ENCODE measurements around the gene PPP2R5C. TPM values are rescaled to one million over a fixed set of nuclear protein-coding genes. Genes with fewer than 3 reads are reported as not detected.
"Not testable (repeated sequence)": the region's sequence is repeated elsewhere in the genome, so short reads cannot be mapped to it uniquely, and the experiment has no call there.

PPP2R5C gene
- total RNA-seq, 6 donors from 2014 or later, result 105 to 208 (median 133) TPM

DNA sequence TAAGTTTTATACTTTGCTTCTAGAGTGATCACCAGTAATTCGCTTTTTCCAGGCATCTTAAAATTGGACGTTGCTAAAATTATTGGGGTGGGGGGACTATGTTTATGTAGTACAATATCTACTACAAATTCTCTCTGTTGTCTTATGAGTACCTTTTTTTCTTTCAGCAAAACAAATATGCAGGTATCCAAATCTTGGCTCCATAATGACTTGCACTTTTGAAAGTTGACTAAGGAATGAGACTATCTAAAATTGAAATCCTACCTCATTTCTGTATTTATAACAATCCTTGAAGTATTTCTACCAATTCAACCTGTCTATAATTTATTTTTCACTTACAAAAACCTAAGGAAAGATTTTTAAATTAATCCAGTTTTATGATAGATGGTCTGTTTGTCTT lies 205.2 kb downstream of the PPP2R5C start:
- Histone ChIP-seq H3K36me3 (peaks cover 0 to 11% (median 1%) of the 10 kb centered on the region in 4 donors), H3K9me3 (no peaks in the 10 kb centered on the region), H3K27ac (peak overlapping the region in 1 of 4 donors; percentile 55), H3K4me1 (peaks cover 29 to 54% (median 37%) of the 10 kb centered on the region in 4 donors), H3K4me3 (no peak overlapping the region), H3K27me3 (no peaks in the 10 kb centered on the region)
- 59 to 70% methylated on average over 2 of the region's 2 CpGs for WGBS, 2 donors
- ATAC-seq (ENCODE audit: low FRiP score in 2 of 2) (no peak), DNase-seq (no peak)
- TF ChIP-seq POLR2AphosphoS5 (IDR thresholded peaks at IDR 0.05), result no peak
- TF ChIP-seq POLR2A (IDR thresholded peaks at IDR 0.05), result no peak
- no peak for TF ChIP-seq EP300 (IDR thresholded peaks at IDR 0.05)
- TF ChIP-seq, protein P1, sequence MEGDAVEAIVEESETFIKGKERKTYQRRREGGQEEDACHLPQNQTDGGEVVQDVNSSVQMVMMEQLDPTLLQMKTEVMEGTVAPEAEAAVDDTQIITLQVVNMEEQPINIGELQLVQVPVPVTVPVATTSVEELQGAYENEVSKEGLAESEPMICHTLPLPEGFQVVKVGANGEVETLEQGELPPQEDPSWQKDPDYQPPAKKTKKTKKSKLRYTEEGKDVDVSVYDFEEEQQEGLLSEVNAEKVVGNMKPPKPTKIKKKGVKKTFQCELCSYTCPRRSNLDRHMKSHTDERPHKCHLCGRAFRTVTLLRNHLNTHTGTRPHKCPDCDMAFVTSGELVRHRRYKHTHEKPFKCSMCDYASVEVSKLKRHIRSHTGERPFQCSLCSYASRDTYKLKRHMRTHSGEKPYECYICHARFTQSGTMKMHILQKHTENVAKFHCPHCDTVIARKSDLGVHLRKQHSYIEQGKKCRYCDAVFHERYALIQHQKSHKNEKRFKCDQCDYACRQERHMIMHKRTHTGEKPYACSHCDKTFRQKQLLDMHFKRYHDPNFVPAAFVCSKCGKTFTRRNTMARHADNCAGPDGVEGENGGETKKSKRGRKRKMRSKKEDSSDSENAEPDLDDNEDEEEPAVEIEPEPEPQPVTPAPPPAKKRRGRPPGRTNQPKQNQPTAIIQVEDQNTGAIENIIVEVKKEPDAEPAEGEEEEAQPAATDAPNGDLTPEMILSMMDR (IDR thresholded peaks at IDR 0.05), result no peak

DNA sequence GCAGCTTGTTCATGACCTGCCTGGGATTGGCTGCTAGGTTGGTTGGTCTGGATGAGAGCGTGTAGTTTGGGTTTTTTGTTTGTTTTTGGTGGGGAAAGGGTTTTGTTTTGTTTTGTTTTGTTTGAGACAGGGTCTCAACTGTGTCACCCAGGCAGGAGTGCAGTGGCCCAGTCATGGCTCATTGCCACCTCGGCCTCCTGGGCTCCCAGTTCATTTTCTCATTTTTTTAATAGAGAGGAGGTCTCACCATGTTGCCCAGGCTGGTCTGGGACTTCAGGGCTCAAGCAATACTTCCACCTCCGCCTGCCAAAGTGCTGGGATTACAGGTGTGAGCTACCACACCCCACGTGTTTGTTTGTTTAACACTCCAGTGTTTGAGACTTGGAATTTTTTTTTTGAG lies 206.7 kb downstream of the PPP2R5C start:
- Histone ChIP-seq H3K9me3 (no peaks in the 10 kb centered on the region), H3K36me3 (peaks cover 0 to 11% (median 1%) of the 10 kb centered on the region in 4 donors), H3K4me1 (peaks cover 44 to 61% (median 48%) of the 10 kb centered on the region in 4 donors), H3K27ac (peak overlapping the region in 3 of 4 donors; percentile 5 to 47 (median 16)), H3K27me3 (no peaks in the 10 kb centered on the region), H3K4me3 (no peak overlapping the region)
- ATAC-seq (ENCODE audit: low FRiP score in 2 of 2) (no peak), DNase-seq (no peak)
- 76 to 80% methylated on average over 4 of the region's 4 CpGs for WGBS, 2 donors
- no peak for TF ChIP-seq POLR2A (IDR thresholded peaks at IDR 0.05)
- no peak for TF ChIP-seq POLR2AphosphoS5 (IDR thresholded peaks at IDR 0.05)
- TF ChIP-seq, protein P1 (IDR thresholded peaks at IDR 0.05), result no peak
- TF ChIP-seq EP300 (IDR thresholded peaks at IDR 0.05), result no peak

DNA sequence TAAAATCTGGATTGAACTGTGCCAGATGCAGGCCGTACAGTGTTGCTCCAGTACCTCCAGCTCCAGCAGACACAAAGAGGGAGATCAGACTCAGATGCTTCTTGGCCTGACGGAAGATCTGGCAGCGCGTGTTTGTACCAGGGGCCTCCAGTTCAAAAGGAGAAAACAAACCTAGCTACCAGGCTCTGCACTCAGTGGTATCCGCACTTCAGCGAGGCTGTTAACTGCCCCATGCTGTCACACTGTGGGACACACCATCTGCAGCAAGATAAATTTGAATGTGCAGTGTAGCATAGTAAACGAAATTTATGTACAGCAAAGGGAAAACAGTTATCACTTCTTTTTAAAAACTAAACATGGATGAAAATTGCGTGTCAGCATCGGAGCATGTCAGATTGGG lies 208.0 kb downstream of the PPP2R5C start:
- ATAC-seq (ENCODE audit: low FRiP score in 2 of 2), result no peak
- DNase-seq, result no peak
- 77 to 94% methylated on average over 9 of the region's 9 CpGs for WGBS, 2 donors
- Histone ChIP-seq H3K9me3 (no peaks in the 10 kb centered on the region), H3K27me3 (no peaks in the 10 kb centered on the region), H3K27ac (no peak overlapping the region), H3K36me3 (peaks cover 0 to 11% (median 1%) of the 10 kb centered on the region in 4 donors), H3K4me1 (peaks cover 43 to 68% (median 53%) of the 10 kb centered on the region in 4 donors), H3K4me3 (no peak overlapping the region)
- TF ChIP-seq POLR2AphosphoS5 (IDR thresholded peaks at IDR 0.05) (no peak), POLR2A (IDR thresholded peaks at IDR 0.05) (no peak), EP300 (IDR thresholded peaks at IDR 0.05) (no peak)
- TF ChIP-seq, protein P1 (IDR thresholded peaks at IDR 0.05), result no peak

DNA sequence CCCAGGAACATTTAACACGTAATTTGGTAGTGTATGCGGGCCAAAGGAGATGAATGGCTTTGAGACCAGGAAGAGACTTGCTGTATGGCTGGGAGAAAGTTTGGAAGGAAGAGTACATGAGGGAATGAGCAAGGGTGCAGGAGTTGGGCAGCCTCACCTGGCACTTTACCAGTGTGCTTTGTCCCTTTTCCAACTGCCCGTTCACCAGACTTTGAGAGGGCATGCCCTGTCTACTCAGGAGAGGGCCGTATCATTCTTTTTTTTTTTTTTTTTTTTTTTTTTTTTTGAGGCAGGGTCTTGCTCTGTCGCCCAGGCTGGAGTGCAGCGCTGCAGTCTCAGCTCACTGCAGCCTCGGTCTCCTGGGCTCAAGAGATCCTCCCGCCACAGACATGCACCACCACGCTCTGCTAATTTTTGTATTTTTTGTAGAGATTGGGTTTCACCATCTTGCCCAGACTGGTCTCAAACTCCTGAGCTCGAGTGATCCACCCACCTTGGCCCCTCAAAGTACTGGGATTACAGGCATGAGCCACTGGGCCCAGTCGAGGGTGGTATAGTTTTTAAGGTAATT lies 209.4 kb downstream of the PPP2R5C start:
- Histone ChIP-seq H3K27me3 (no peaks in the 10 kb centered on the region), H3K9me3 (no peaks in the 10 kb centered on the region), H3K27ac (peak overlapping the region in 2 of 4 donors; percentile 75 to 83), H3K36me3 (peaks cover 0 to 15% (median 3%) of the 10 kb centered on the region in 4 donors), H3K4me3 (no peak overlapping the region), H3K4me1 (peaks cover 39 to 68% (median 50%) of the 10 kb centered on the region in 4 donors)
- no peak for ATAC-seq (ENCODE audit: low FRiP score in 2 of 2)
- TF ChIP-seq POLR2A (IDR thresholded peaks at IDR 0.05) (no peak), POLR2AphosphoS5 (IDR thresholded peaks at IDR 0.05) (no peak), EP300 (IDR thresholded peaks at IDR 0.05) (no peak)
- TF ChIP-seq, protein P1 (IDR thresholded peaks at IDR 0.05), result no peak
- 79 to 86% methylated on average over 10 to 11 of the region's 11 CpGs for WGBS, 2 donors
- no peak for DNase-seq

DNA sequence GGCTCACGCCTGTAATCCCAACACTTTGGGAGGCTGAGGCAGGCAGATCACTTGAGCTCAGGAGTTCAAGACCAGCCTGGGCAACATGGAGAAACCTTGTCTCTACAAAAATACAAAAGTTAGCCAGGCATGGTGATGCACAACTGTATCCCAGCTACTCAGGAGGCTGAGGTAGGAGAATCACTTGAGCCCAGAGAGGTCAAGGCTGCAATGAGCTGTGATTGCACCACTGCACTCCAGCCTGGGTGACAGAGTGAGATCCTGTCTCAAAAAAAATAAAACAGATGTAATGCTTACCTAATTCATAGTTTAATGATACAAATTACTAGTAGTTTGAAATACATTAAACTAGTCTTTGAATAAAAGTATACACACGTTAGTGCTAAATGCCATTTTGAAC lies 209.9 kb downstream of the PPP2R5C start:
- Histone ChIP-seq H3K36me3 (peaks cover 0 to 20% (median 8%) of the 10 kb centered on the region in 4 donors), H3K27ac (peak overlapping the region; percentile 57 to 83 (median 67)), H3K4me1 (peaks cover 34 to 63% (median 46%) of the 10 kb centered on the region in 4 donors)
- ATAC-seq (ENCODE audit: low FRiP score in 2 of 2); DNase-seq; H3K4me3 ChIP-seq; H3K27me3 ChIP-seq; H3K9me3 ChIP-seq: not testable (repeated sequence)
- 88 to 95% methylated on average over 2 of the region's 2 CpGs for WGBS, 2 donors

All from upper lobe of left lung (tissue), 6 donors.